HepG2 (cell line): ENCODE measurements around the gene ZNF318. TPM values are rescaled to one million over a fixed set of nuclear protein-coding genes. Genes with fewer than 3 reads are reported as not detected.

ENCODE experiments used
- EP300 ChIP-seq, 3 experiments: sonication (generic) in 1 of 3; formaldehyde crosslinking in 1 of 3; IDR thresholded peaks; 2 replicates each; pipeline versions ENCODE4 v1.5.1 to v1.6.1; 2011 to 2020; ENCODE audit warnings: low read depth in 2 of 3, low read length in 2 of 3, borderline replicate concordance in 1 of 3, improper control_type of control experiment in 1 of 3, mild to moderate bottlenecking in 1 of 3, missing genetic modification reagents in 1 of 3, moderate library complexity in 1 of 3
- EZH2 ChIP-seq: conservative IDR thresholded peaks from 2 replicates; pipeline ENCODE4 v1.6.1; 2012; ENCODE audit warnings: mild to moderate bottlenecking, low read depth, low read length, moderate library complexity
- FOXC1 ChIP-seq: sonication (generic); formaldehyde crosslinking; IDR thresholded peaks from 2 replicates; pipeline ENCODE4 v1.8.0; 2022; ENCODE audit warnings: mild to moderate bottlenecking, missing genetic modification reagents, borderline replicate concordance
- FOXK1 ChIP-seq: sonication (generic); formaldehyde crosslinking; IDR thresholded peaks from 2 replicates; pipeline ENCODE4 v1.4.0; 2020; ENCODE audit warnings: low read depth, missing genetic modification reagents, borderline replicate concordance
- HDAC6 ChIP-seq: fragments of 200-600 bp; sonication (generic); IDR thresholded peaks from 2 replicates; pipeline ENCODE4 v1.7.0; 2017; ENCODE audit warnings: mild to moderate bottlenecking, antibody characterized with exemption, low read length, low read depth
- KDM2A ChIP-seq: sonication (generic); formaldehyde crosslinking; IDR thresholded peaks from 2 replicates; pipeline ENCODE4 v1.4.0; 2020; ENCODE audit warnings: low read depth, missing genetic modification reagents, borderline replicate concordance
- KDM6A ChIP-seq: IDR thresholded peaks from 2 replicates; pipeline ENCODE4 v1.6.1; 2016; ENCODE audit warnings: low read depth
- LCORL ChIP-seq, 2 experiments: fragments of 450-650 bp in 1 of 2; sonication (generic) in 1 of 2; formaldehyde crosslinking in 1 of 2; IDR thresholded peaks; 2 replicates each; pipeline versions ENCODE4 v1.5.0 to v1.6.1; 2017 to 2020; ENCODE audit warnings: antibody characterized with exemption in 1 of 2, missing genetic modification reagents in 1 of 2
- NR2F6 ChIP-seq, 2 experiments: IDR thresholded peaks; 2 replicates each; pipeline ENCODE4 v1.6.1; 2016; ENCODE audit warnings: antibody characterized with exemption in 1 of 2, mild to moderate bottlenecking in 1 of 2
- PHB2 ChIP-seq: fragments of 450-650 bp; IDR thresholded peaks from 2 replicates; pipeline ENCODE4 v1.6.1; 2018; ENCODE audit not compliant: partially characterized antibody
- PHF8 ChIP-seq: sonication (generic); formaldehyde crosslinking; IDR thresholded peaks from 2 replicates; pipeline ENCODE4 v1.5.0; 2020; ENCODE audit warnings: missing genetic modification reagents
- WIZ ChIP-seq: sonication (generic); formaldehyde crosslinking; IDR thresholded peaks from 2 replicates; pipeline ENCODE4 v1.5.1; 2020; ENCODE audit warnings: mild to moderate bottlenecking, missing genetic modification reagents
- ZC3H13 ChIP-seq: sonication (generic); formaldehyde crosslinking; IDR thresholded peaks from 2 replicates; pipeline ENCODE4 v1.8.1; 2023; ENCODE audit warnings: mild to moderate bottlenecking, missing genetic modification reagents, moderate library complexity
- ZNF230 ChIP-seq: sonication (generic); formaldehyde crosslinking; IDR thresholded peaks from 2 replicates; pipeline ENCODE4 v1.4.0; 2020; ENCODE audit warnings: mild to moderate bottlenecking, missing genetic modification reagents
- ZNF264 ChIP-seq: sonication (generic); formaldehyde crosslinking; IDR thresholded peaks from 2 replicates; pipeline ENCODE4 v1.4.0; 2020; ENCODE audit warnings: missing genetic modification reagents
- ZSCAN25 ChIP-seq: sonication (generic); formaldehyde crosslinking; IDR thresholded peaks from 2 replicates; pipeline ENCODE4 v1.8.0; 2022; ENCODE audit warnings: mild to moderate bottlenecking, missing genetic modification reagents
- polyA plus RNA-seq, 8 experiments: library from polyadenylated mRNA; depleted of rRNA in 3 of 8; stranded (reverse) in 7 of 8; unstranded in 1 of 8; fragments of >200 nt; fragmentation: Illumina TruSeq in 4 of 8; extraction: Trizol in 4 of 8; gene quantifications; 2 replicates each; pipeline versions ENCODE4 v1.2.1 to v1.2.3, GENCODE V29; 2011 to 2016; ENCODE audit warnings: low read depth in 4 of 8, missing spikeins in 1 of 8, mixed read lengths in 1 of 8; ENCODE audit not compliant: insufficient read depth in 1 of 8
- total RNA-seq, 5 experiments: library from RNA; depleted of rRNA; stranded (reverse); fragments of >200 nt; fragmentation: Illumina TruSeq; extraction: Trizol; gene quantifications; 2 replicates each; pipeline ENCODE4 v1.2.3, GENCODE V29; 2016; ENCODE audit warnings: low read depth in 1 of 5
- TF ChIP-seq, protein P1 (sequence below): sonication (generic); formaldehyde crosslinking; IDR thresholded peaks from 2 replicates; pipeline ENCODE4 v1.4.0; 2020; ENCODE audit warnings: mild to moderate bottlenecking, missing genetic modification reagents
- TF ChIP-seq, protein P2 (sequence below): sonication (generic); formaldehyde crosslinking; IDR thresholded peaks from 2 replicates; pipeline ENCODE4 v1.9.0; 2022; ENCODE audit warnings: low read depth, missing genetic modification reagents
- TF ChIP-seq, protein P3 (sequence below): sonication (generic); formaldehyde crosslinking; IDR thresholded peaks from 2 replicates; pipeline ENCODE4 v1.8.0; 2022; ENCODE audit warnings: missing genetic modification reagents, low read depth, mild to moderate bottlenecking, borderline replicate concordance
- TF ChIP-seq, protein P4 (sequence below): sonication (generic); formaldehyde crosslinking; IDR thresholded peaks from 2 replicates; pipeline ENCODE4 v1.4.0; 2020; ENCODE audit warnings: low read depth, mild to moderate bottlenecking, missing genetic modification reagents

Gene ZNF318
- total and polyA plus RNA-seq, 2 of the 13 experiments (the other 11 are each of a cell fraction or from before 2014, with no cell fraction given), result 13.0 to 14.5 TPM

DNA sequence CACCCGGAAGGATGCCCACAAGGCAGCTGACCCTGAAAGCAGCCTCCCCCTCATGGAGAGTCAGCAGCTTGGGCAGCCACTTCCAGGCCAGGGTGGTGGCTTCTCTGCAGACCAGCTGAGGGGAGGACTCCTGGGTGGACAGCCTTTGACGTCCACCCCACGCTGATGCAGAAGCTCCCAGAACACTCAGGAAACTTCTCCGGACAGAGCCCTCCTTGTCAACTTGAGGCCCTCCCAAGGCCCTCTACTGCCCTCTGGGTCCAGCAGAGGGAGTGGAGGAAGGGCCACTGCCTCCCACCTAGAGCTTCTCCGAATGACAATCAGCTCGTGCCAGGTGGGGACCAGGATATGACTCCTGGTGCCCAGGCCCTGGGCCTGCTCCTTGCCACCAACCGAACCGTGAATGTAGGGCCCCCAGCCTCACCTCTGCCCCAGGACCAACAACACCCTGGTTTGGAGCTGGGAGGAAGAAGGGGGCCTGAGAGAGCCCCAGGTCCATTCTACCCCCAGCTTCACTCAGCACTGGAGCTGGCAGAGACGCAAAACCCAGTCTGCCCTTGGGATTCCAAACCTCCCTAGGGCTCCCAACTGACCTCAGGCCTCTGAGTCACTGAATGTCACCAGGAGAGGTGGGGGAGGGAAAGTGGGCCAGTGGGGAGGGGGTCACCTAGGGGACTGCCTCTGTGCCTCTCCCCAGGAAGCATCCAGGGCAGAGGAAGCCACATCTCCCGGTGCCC, 82.3 kb downstream of the ZNF318 start (continued):
- TF ChIP-seq, protein P1, sequence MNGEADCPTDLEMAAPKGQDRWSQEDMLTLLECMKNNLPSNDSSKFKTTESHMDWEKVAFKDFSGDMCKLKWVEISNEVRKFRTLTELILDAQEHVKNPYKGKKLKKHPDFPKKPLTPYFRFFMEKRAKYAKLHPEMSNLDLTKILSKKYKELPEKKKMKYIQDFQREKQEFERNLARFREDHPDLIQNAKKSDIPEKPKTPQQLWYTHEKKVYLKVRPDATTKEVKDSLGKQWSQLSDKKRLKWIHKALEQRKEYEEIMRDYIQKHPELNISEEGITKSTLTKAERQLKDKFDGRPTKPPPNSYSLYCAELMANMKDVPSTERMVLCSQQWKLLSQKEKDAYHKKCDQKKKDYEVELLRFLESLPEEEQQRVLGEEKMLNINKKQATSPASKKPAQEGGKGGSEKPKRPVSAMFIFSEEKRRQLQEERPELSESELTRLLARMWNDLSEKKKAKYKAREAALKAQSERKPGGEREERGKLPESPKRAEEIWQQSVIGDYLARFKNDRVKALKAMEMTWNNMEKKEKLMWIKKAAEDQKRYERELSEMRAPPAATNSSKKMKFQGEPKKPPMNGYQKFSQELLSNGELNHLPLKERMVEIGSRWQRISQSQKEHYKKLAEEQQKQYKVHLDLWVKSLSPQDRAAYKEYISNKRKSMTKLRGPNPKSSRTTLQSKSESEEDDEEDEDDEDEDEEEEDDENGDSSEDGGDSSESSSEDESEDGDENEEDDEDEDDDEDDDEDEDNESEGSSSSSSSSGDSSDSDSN (CRISPR knock-in tag), result peak; percentile 8; the same call in 1 of the 2 replicates
- TF ChIP-seq WIZ (CRISPR knock-in tag), result 0 out of 2 replicates have a peak, but pooled peaks have one; percentile 45
- TF ChIP-seq LCORL (IDR thresholded peaks at IDR 0.05), result no peak
- peak; percentile 73 for TF ChIP-seq LCORL (CRISPR knock-in tag; IDR thresholded peaks at IDR 0.05)
- TF ChIP-seq KDM2A (CRISPR knock-in tag), result 0 out of 2 replicates have a peak, but pooled peaks have one; percentile 12
- peak; percentile 48; the same call in 1 of the 2 replicates for TF ChIP-seq KDM6A
- peak; percentile 62; the same call in 1 of the 2 replicates for TF ChIP-seq ZSCAN25 (CRISPR knock-in tag)
- TF ChIP-seq ZNF230, result 0 out of 2 replicates have a peak, but pooled peaks have one; percentile 30
- no peak for TF ChIP-seq PHB2
- TF ChIP-seq NR2F6 (IDR thresholded peaks at IDR 0.05), result peak; percentile 19; the same call in 1 of the 2 replicates
- TF ChIP-seq NR2F6 (CRISPR knock-in tag; IDR thresholded peaks at IDR 0.05), result peak; percentile 46; the same call in 1 of the 2 replicates
- TF ChIP-seq EZH2, result no peak
- no peak for TF ChIP-seq ZC3H13 (CRISPR knock-in tag)
- TF ChIP-seq, protein P2, sequence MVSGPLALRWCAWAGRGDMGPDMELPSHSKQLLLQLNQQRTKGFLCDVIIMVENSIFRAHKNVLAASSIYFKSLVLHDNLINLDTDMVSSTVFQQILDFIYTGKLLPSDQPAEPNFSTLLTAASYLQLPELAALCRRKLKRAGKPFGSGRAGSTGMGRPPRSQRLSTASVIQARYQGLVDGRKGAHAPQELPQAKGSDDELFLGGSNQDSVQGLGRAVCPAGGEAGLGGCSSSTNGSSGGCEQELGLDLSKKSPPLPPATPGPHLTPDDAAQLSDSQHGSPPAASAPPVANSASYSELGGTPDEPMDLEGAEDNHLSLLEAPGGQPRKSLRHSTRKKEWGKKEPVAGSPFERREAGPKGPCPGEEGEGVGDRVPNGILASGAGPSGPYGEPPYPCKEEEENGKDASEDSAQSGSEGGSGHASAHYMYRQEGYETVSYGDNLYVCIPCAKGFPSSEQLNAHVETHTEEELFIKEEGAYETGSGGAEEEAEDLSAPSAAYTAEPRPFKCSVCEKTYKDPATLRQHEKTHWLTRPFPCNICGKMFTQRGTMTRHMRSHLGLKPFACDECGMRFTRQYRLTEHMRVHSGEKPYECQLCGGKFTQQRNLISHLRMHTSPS (CRISPR knock-in tag), result peak; percentile 38; the same call in 1 of the 2 replicates
- TF ChIP-seq, protein P3, sequence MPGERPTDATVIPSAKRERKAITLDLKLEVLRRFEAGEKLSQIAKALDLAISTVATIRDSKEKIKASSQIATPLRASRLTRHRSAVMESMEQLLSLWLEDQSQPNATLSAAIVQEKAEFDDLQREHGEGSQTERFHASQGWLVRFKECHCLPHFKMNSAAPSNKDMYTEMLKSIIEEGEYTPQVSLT (CRISPR knock-in tag), result no peak
- TF ChIP-seq, protein P4, sequence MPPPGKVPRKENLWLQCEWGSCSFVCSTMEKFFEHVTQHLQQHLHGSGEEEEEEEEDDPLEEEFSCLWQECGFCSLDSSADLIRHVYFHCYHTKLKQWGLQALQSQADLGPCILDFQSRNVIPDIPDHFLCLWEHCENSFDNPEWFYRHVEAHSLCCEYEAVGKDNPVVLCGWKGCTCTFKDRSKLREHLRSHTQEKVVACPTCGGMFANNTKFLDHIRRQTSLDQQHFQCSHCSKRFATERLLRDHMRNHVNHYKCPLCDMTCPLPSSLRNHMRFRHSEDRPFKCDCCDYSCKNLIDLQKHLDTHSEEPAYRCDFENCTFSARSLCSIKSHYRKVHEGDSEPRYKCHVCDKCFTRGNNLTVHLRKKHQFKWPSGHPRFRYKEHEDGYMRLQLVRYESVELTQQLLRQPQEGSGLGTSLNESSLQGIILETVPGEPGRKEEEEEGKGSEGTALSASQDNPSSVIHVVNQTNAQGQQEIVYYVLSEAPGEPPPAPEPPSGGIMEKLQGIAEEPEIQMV (CRISPR knock-in tag), result 0 out of 2 replicates have a peak, but pooled peaks have one; percentile 29
- TF ChIP-seq FOXC1 (CRISPR knock-in tag), result no peak
- 0 out of 4 replicates have a peak, but pooled peaks of 1 of the 2 experiments have one; percentile 2 for TF ChIP-seq EP300 (IDR thresholded peaks at IDR 0.05; ENCODE audit: low read depth in 2 of 2, low read length in 2 of 2)
- no peak for TF ChIP-seq EP300 (CRISPR knock-in tag; IDR thresholded peaks at IDR 0.05; ENCODE audit: borderline replicate concordance)
- no peak for TF ChIP-seq HDAC6
- no peak for TF ChIP-seq FOXK1 (CRISPR knock-in tag)
- peak; percentile 4; the same call in 1 of the 2 replicates for TF ChIP-seq PHF8 (CRISPR knock-in tag)
- TF ChIP-seq ZNF264 (CRISPR knock-in tag), result no peak
